ENCODE measurements around the gene GRID1. TPM values are rescaled to one million over a fixed set of nuclear protein-coding genes. Genes with fewer than 3 reads are reported as not detected.

Gene GRID1
- total and polyA plus RNA-seq, 9 of the 15 experiments (the other 6 are each of a cell fraction or from before 2014, with no cell fraction given): 0.01 to 7.2 (median 1.2) TPM

- BruUV-seq (replicated peaks): no TSS peak
- in situ Hi-C loops (cut with MboI) (no loop called here), intact Hi-C loops (cut with micrococcal nuclease) (no loop called here)
- Histone ChIP-seq H3K9me3 (replicated peaks; ENCODE audit: control insufficient read depth, insufficient read depth, low read depth, low read length) (no peaks in the 10 kb centered on the region), H3K4me2 (ENCODE audit: insufficient read depth, low read length) (no peak overlapping the region), H3K27me3 (ENCODE audit: control insufficient read depth in 2 of 2, insufficient read depth in 2 of 2, low read length in 2 of 2) (peaks cover 0 to 35% of the 10 kb centered on the region in 2 experiments; a peak in 2 of 5 replicates), H3K9me1 (ENCODE audit: control insufficient read depth, insufficient read depth, low read length) (no peaks in the 10 kb centered on the region), H2AFZ (ENCODE audit: low read depth, low read length) (no peak overlapping the region), H3K36me3 (ENCODE audit: control insufficient read depth, insufficient read depth, low read length) (no peaks in the 10 kb centered on the region), H3K27ac (ENCODE audit: extremely low read depth, low read depth, low read length) (no peak overlapping the region), H3K4me1 (replicated peaks in 1 of 2; ENCODE audit: control insufficient read depth in 2 of 2, insufficient read depth in 2 of 2, low read length in 2 of 2) (no peaks in the 10 kb centered on the region), H3K79me2 (ENCODE audit: control insufficient read depth, insufficient read depth, low read length) (no peaks in the 10 kb centered on the region), H4K20me1 (replicated peaks; ENCODE audit: control insufficient read depth, insufficient read depth, low read length) (no peaks in the 10 kb centered on the region), H3K9ac (ENCODE audit: insufficient read depth in 1 of 2, low read depth in 2 of 2, low read length in 2 of 2) (no peak overlapping the region), H3K4me3 (no peak overlapping the region)
- TF ChIP-seq GATAD2B (IDR thresholded peaks at IDR 0.05; ENCODE audit: borderline replicate concordance): no peak
- no peak for TF ChIP-seq ZBTB1 (CRISPR knock-in tag; IDR thresholded peaks at IDR 0.05; ENCODE audit: borderline replicate concordance, low read depth)
- no peak for TF ChIP-seq MYC (IDR thresholded peaks at IDR 0.05; ENCODE audit: low read depth, low read length)
- no peak for TF ChIP-seq MYC (CRISPR knock-in tag; IDR thresholded peaks at IDR 0.05; ENCODE audit: borderline replicate concordance, low read depth)
- no peak for TF ChIP-seq ZC3H8 (IDR thresholded peaks at IDR 0.05)
- no peak for TF ChIP-seq STAT5A (IDR thresholded peaks at IDR 0.05; ENCODE audit: borderline replicate concordance, low read length)
- TF ChIP-seq ZKSCAN1 (IDR thresholded peaks at IDR 0.05; ENCODE audit: low read depth, low read length): no peak
- no peak for TF ChIP-seq RUNX1 (IDR thresholded peaks at IDR 0.05; ENCODE audit: low read depth)
- ATAC-seq: no peak
- WGBS (ENCODE audit: insufficient coverage, low coverage, missing lambda C conversion rate): 0% methylated on average over 2 of the region's 2 CpGs
- no peak for DNase-seq (ENCODE audit: extremely low read depth in 1 of 4, low spot score in 3 of 4)
- no peak for FAIRE-seq
- CTCF ChIA-PET (ENCODE audit: low intra/inter-chr PET ratio): no interaction called here
- POLR2A ChIA-PET: no interaction called here
These were observed 324.4 kb downstream of the GRID1 start for GRCh38 chr10:86042161-86042560.

- DNase-seq (ENCODE audit: extremely low read depth in 1 of 4, low spot score in 3 of 4) (no peak), ATAC-seq (no peak), FAIRE-seq (no peak)
- H3K27me3 ChIP-seq (ENCODE audit: control insufficient read depth in 2 of 2, insufficient read depth in 2 of 2, low read length in 2 of 2): peaks cover 0 to 31% of the 10 kb centered on the region in 2 experiments; a peak in 2 of 5 replicates
- H3K4me2 ChIP-seq (ENCODE audit: insufficient read depth, low read length): no peak overlapping the region
- CTCF ChIA-PET (ENCODE audit: low intra/inter-chr PET ratio): no interaction called here
- H3K4me1 ChIP-seq (replicated peaks in 1 of 2; ENCODE audit: control insufficient read depth in 2 of 2, insufficient read depth in 2 of 2, low read length in 2 of 2): no peaks in the 10 kb centered on the region
- BruUV-seq (replicated peaks): no TSS peak
- in situ Hi-C loops (cut with MboI): no loop called here
- POLR2A ChIA-PET: interaction anchor here (0.6 kb wide), 1 partner anchor 19 kb away, joined by 3 read pairs; no protein-coding TSS in a partner anchor
- H3K79me2 ChIP-seq (ENCODE audit: control insufficient read depth, insufficient read depth, low read length): no peaks in the 10 kb centered on the region
- H4K20me1 ChIP-seq (replicated peaks; ENCODE audit: control insufficient read depth, insufficient read depth, low read length): no peaks in the 10 kb centered on the region
- H3K9me3 ChIP-seq (replicated peaks; ENCODE audit: control insufficient read depth, insufficient read depth, low read depth, low read length): no peaks in the 10 kb centered on the region
- H3K27ac ChIP-seq (ENCODE audit: extremely low read depth, low read depth, low read length): no peak overlapping the region
- no peaks in the 10 kb centered on the region for H3K9me1 ChIP-seq (ENCODE audit: control insufficient read depth, insufficient read depth, low read length)
- no peak overlapping the region for H2AFZ ChIP-seq (ENCODE audit: low read depth, low read length)
- H3K9ac ChIP-seq (ENCODE audit: insufficient read depth in 1 of 2, low read depth in 2 of 2, low read length in 2 of 2): no peak overlapping the region
- no peaks in the 10 kb centered on the region for H3K36me3 ChIP-seq (ENCODE audit: control insufficient read depth, insufficient read depth, low read length)
- 0% methylated on average over 3 of the region's 3 CpGs for WGBS (ENCODE audit: insufficient coverage, low coverage, missing lambda C conversion rate)
- no peak overlapping the region for H3K4me3 ChIP-seq
- intact Hi-C loops (cut with micrococcal nuclease): no loop called here
- no peak for TF ChIP-seq GTF3C2 (IDR thresholded peaks at IDR 0.05; ENCODE audit: borderline replicate concordance, extremely low read depth, insufficient read length)
- no peak for TF ChIP-seq HOXB6 (CRISPR knock-in tag; IDR thresholded peaks at IDR 0.05; ENCODE audit: borderline replicate concordance)
- no peak for TF ChIP-seq ZNF146 (CRISPR knock-in tag; IDR thresholded peaks at IDR 0.05; ENCODE audit: unreplicated experiment)
- TF ChIP-seq TCF15 (CRISPR knock-in tag; IDR thresholded peaks at IDR 0.05): no peak
- TF ChIP-seq ESRRB (CRISPR knock-in tag; IDR thresholded peaks at IDR 0.05; ENCODE audit: borderline replicate concordance): no peak
- no peak for TF ChIP-seq HNRNPLL (IDR thresholded peaks at IDR 0.05; ENCODE audit: low read depth, low read length, poor library complexity, severe bottlenecking)
- no peak for TF ChIP-seq ELF4 (CRISPR knock-in tag; IDR thresholded peaks at IDR 0.05)
- no peak for TF ChIP-seq EP300 (IDR thresholded peaks at IDR 0.05; ENCODE audit: low read length)
These were observed 325.5 kb downstream of the GRID1 start for GRCh38 chr10:86041116-86041515.
